SK-N-SH (cell line): ENCODE data around the gene CXorf38. TPM values are rescaled to one million over a fixed set of nuclear protein-coding genes. Genes with fewer than 3 reads are reported as not detected.

Source experiments
- CTCF ChIA-PET: fragments of 300-600, 350-600 bp; formaldehyde crosslinking; extraction: SDS; loops from one replicate; lab custom pipeline; 2021; lab: Yijun Ruan, JAX
- POLR2A ChIA-PET: fragments of 350-600 bp; sonication (Branson Sonifier 250); formaldehyde crosslinking; extraction: SDS; loops from one replicate; lab custom pipeline; 2020; ENCODE audit warnings: antibody characterized with exemption, inconsistent platforms; lab: Yijun Ruan, JAX
- DNase-seq: peaks from one replicate; pipeline ENCODE4 v3.0.0; 2012
- H2AFZ ChIP-seq: fragments of 200-600 bp; sonication (generic); 2 replicates; pipeline ENCODE4 v1.8.1; 2016; ENCODE audit warnings: antibody characterized with exemption, mild to moderate bottlenecking, low read depth
- H3F3A ChIP-seq: fragments of 200-600 bp; sonication (generic); replicated peaks from 2 replicates; pipeline ENCODE3; 2016; ENCODE audit warnings: antibody characterized with exemption, mild to moderate bottlenecking; ENCODE audit not compliant: insufficient read depth
- H3K27ac ChIP-seq, 2 experiments: fragments of 200-500 bp in 1 of 2; fragments of 200-600 bp in 1 of 2; sonication (Bioruptor generic) in 1 of 2; sonication (generic), shearing (Covaris generic) in 1 of 2; 2 replicates each; pipeline versions ENCODE4 v1.5.1 to v1.6.1; 2014 to 2016; ENCODE audit warnings: low read depth in 2 of 2, inconsistent platforms in 1 of 2, low read length in 1 of 2, mild to moderate bottlenecking in 1 of 2, mixed read lengths in 1 of 2
- H3K27me3 ChIP-seq: fragments of 200-600 bp; sonication (generic), shearing (Covaris generic); 2 replicates; pipeline ENCODE4 v1.6.1; 2016; ENCODE audit warnings: mixed run types; ENCODE audit not compliant: insufficient read depth
- H3K36me3 ChIP-seq, 2 experiments: fragments of 200-500 bp in 1 of 2; fragments of 200-600 bp in 1 of 2; sonication (Bioruptor generic) in 1 of 2; sonication (generic) in 1 of 2; replicated peaks in 1 of 2; 2 replicates each; pipeline versions ENCODE3 to v1.5.1; 2014 to 2016; ENCODE audit warnings: low read length in 1 of 2, mild to moderate bottlenecking in 1 of 2; ENCODE audit not compliant: insufficient read depth in 2 of 2, control insufficient read depth in 1 of 2
- H3K4me1 ChIP-seq, 2 experiments: fragments of 200-500 bp in 1 of 2; fragments of 200-600 bp in 1 of 2; sonication (Bioruptor generic) in 1 of 2; sonication (generic), shearing (Covaris generic) in 1 of 2; 2 replicates each; pipeline versions ENCODE4 v1.5.1 to v1.6.1; 2014 to 2016; ENCODE audit warnings: low read depth in 1 of 2, low read length in 1 of 2, mixed run types in 1 of 2; ENCODE audit not compliant: insufficient read depth in 2 of 2, control insufficient read depth in 1 of 2
- H3K4me2 ChIP-seq: fragments of 200-600 bp; sonication (generic), shearing (Covaris generic); 2 replicates; pipeline ENCODE4 v1.6.1; 2017; ENCODE audit warnings: mixed run types
- H3K4me3 ChIP-seq, 2 experiments: fragments of 200-500 bp in 1 of 2; fragments of 200-600 bp in 1 of 2; sonication (Bioruptor generic) in 1 of 2; sonication (generic), shearing (Covaris generic) in 1 of 2; 2 replicates each; pipeline versions ENCODE4 v1.5.1 to v1.8.1; 2014 to 2016; ENCODE audit warnings: low read depth in 2 of 2, inconsistent platforms in 1 of 2, low read length in 1 of 2, mild to moderate bottlenecking in 1 of 2, mixed read lengths in 1 of 2, moderate library complexity in 1 of 2
- H3K79me2 ChIP-seq: fragments of 200-600 bp; sonication (generic); 2 replicates; pipeline ENCODE4 v1.8.1; 2017; ENCODE audit warnings: mild to moderate bottlenecking; ENCODE audit not compliant: insufficient read depth
- H3K9ac ChIP-seq: fragments of 200-600 bp; sonication (generic); 2 replicates; pipeline ENCODE4 v1.6.1; 2017; ENCODE audit warnings: mixed run types
- H3K9me2 ChIP-seq: fragments of 200-600 bp; sonication (generic); 2 replicates; pipeline ENCODE4 v1.6.1; 2017; ENCODE audit warnings: mixed run types
- H3K9me3 ChIP-seq: fragments of 200-600 bp; sonication (generic); 2 replicates; pipeline ENCODE4 v1.6.1; 2017; ENCODE audit warnings: mixed run types, mild to moderate bottlenecking, moderate library complexity
- H4K20me1 ChIP-seq: fragments of 200-600 bp; sonication (generic); 2 replicates; pipeline ENCODE4 v1.6.1; 2017; ENCODE audit warnings: mild to moderate bottlenecking, mixed run types; ENCODE audit not compliant: insufficient read depth
- MAX ChIP-seq: IDR thresholded peaks from 2 replicates; pipeline ENCODE4 v1.4.0; 2012; ENCODE audit warnings: low read depth
- MEF2A ChIP-seq: IDR thresholded peaks from 2 replicates; pipeline ENCODE4 v1.4.0; 2012; ENCODE audit warnings: low read depth, borderline replicate concordance
- POLR2AphosphoS5 ChIP-seq: IDR thresholded peaks from 2 replicates; pipeline ENCODE4 v1.6.1; 2012; ENCODE audit warnings: low read depth, low read length
- RAD21 ChIP-seq: IDR thresholded peaks from 2 replicates; pipeline ENCODE4 v1.6.1; 2012; ENCODE audit warnings: mild to moderate bottlenecking, low read length
- REST ChIP-seq: IDR thresholded peaks from 2 replicates; pipeline ENCODE4 v1.6.1; 2012; ENCODE audit warnings: mild to moderate bottlenecking, low read depth, low read length, moderate library complexity
- RFX5 ChIP-seq: IDR thresholded peaks from 2 replicates; pipeline ENCODE4 v1.6.1; 2012; ENCODE audit warnings: mild to moderate bottlenecking, improper control_type of control experiment, low read length
- RXRA ChIP-seq: IDR thresholded peaks from 2 replicates; pipeline ENCODE4 v1.4.0; 2012; ENCODE audit warnings: low read depth, mild to moderate bottlenecking, borderline replicate concordance
- SIN3A ChIP-seq: IDR thresholded peaks from 2 replicates; pipeline ENCODE4 v1.6.1; 2012; ENCODE audit warnings: low read depth, mild to moderate bottlenecking, low read length, moderate library complexity, borderline replicate concordance
- TAF1 ChIP-seq: IDR thresholded peaks from 2 replicates; pipeline ENCODE4 v1.6.1; 2012; ENCODE audit warnings: low read depth, mild to moderate bottlenecking, low read length, moderate library complexity, borderline replicate concordance
- TCF12 ChIP-seq: IDR thresholded peaks from 2 replicates; pipeline ENCODE4 v1.4.0; 2012
- USF1 ChIP-seq: IDR thresholded peaks from 2 replicates; pipeline ENCODE4 v1.4.0; 2012; ENCODE audit warnings: low read depth, borderline replicate concordance
- USF2 ChIP-seq: fragments of 150-350 bp; IDR thresholded peaks from 2 replicates; pipeline ENCODE4 v1.6.1; 2017; ENCODE audit warnings: antibody characterized with exemption, low read length, low read depth, borderline replicate concordance
- WGBS: methylation state at CpG from one replicate; pipeline ENCODE4 v1.1.6; 2017; ENCODE audit warnings: low lambda C conversion rate; 5-methylcytosine and 5-hydroxymethylcytosine counted together
- polyA plus RNA-seq, 3 experiments: library from polyadenylated mRNA; depleted of rRNA; stranded (reverse); fragments of >200 nt; gene quantifications; 2 replicates each; pipeline ENCODE4 v1.2.3, GENCODE V29; 2012
- TF ChIP-seq, protein P1 (sequence below): fragments of 200-600 bp; sonication (generic); IDR thresholded peaks from 2 replicates; pipeline ENCODE4 v1.6.1; 2017; ENCODE audit warnings: antibody characterized with exemption, mild to moderate bottlenecking, moderate library complexity
- TF ChIP-seq, protein P2 (sequence below): IDR thresholded peaks from 2 replicates; pipeline ENCODE4 v1.4.0; 2012; ENCODE audit warnings: low read depth, borderline replicate concordance

CXorf38 gene
- polyA plus RNA-seq, 1 of the 3 experiments (the other 2 are of a cell fraction): 8.4 TPM

- TF ChIP-seq, protein P1, sequence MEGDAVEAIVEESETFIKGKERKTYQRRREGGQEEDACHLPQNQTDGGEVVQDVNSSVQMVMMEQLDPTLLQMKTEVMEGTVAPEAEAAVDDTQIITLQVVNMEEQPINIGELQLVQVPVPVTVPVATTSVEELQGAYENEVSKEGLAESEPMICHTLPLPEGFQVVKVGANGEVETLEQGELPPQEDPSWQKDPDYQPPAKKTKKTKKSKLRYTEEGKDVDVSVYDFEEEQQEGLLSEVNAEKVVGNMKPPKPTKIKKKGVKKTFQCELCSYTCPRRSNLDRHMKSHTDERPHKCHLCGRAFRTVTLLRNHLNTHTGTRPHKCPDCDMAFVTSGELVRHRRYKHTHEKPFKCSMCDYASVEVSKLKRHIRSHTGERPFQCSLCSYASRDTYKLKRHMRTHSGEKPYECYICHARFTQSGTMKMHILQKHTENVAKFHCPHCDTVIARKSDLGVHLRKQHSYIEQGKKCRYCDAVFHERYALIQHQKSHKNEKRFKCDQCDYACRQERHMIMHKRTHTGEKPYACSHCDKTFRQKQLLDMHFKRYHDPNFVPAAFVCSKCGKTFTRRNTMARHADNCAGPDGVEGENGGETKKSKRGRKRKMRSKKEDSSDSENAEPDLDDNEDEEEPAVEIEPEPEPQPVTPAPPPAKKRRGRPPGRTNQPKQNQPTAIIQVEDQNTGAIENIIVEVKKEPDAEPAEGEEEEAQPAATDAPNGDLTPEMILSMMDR: no peak
- TF ChIP-seq TCF12: no peak
- TF ChIP-seq, protein P2, sequence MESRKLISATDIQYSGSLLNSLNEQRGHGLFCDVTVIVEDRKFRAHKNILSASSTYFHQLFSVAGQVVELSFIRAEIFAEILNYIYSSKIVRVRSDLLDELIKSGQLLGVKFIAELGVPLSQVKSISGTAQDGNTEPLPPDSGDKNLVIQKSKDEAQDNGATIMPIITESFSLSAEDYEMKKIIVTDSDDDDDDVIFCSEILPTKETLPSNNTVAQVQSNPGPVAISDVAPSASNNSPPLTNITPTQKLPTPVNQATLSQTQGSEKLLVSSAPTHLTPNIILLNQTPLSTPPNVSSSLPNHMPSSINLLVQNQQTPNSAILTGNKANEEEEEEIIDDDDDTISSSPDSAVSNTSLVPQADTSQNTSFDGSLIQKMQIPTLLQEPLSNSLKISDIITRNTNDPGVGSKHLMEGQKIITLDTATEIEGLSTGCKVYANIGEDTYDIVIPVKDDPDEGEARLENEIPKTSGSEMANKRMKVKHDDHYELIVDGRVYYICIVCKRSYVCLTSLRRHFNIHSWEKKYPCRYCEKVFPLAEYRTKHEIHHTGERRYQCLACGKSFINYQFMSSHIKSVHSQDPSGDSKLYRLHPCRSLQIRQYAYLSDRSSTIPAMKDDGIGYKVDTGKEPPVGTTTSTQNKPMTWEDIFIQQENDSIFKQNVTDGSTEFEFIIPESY: no peak
- TF ChIP-seq RXRA: no peak
- TF ChIP-seq, all 33 proteins: peak for 0
Measured at GRCh38 chrX:40622479-40623138, 24.8 kb downstream of the CXorf38 start (continued).

- no peak for TF ChIP-seq MEF2A
- no peak for TF ChIP-seq USF1
- TF ChIP-seq RFX5: no peak
- no peak for TF ChIP-seq POLR2AphosphoS5
- TF ChIP-seq TCF12: no peak
- TF ChIP-seq REST: no peak
- no peak for TF ChIP-seq SIN3A
- no peak for TF ChIP-seq USF2
- TF ChIP-seq RAD21: no peak
- TF ChIP-seq, protein P1: no peak
- no peak for TF ChIP-seq MAX
- no peak for TF ChIP-seq TAF1
- DNase-seq: no peak
Measured at GRCh38 chrX:40617566-40617965, 29.8 kb downstream of the CXorf38 start.

More at GRCh38 chrX:40617566-40617965, 29.8 kb downstream of the CXorf38 start:
- H3K4me2 ChIP-seq: no peak overlapping the region
- ChIA-PET POLR2A (no interaction called here), CTCF (interaction anchor here (1.0 to 2.2 kb wide), 3 partner anchors 34 to 636 kb away, joined by 3 to 6 read pairs (median 5); no protein-coding TSS in a partner anchor)
- H3K36me3 ChIP-seq: no peaks in the 10 kb centered on the region
- H3K27me3 ChIP-seq: peaks cover 3% of the 10 kb centered on the region; the same call in 1 of the 2 replicates
- no peak overlapping the region for H3K9ac ChIP-seq
- WGBS: 66% methylated on average over 7 of the region's 7 CpGs
- H3K27ac ChIP-seq: no peak overlapping the region
- H3F3A ChIP-seq: peaks cover 10% of the 10 kb centered on the region
- no peaks in the 10 kb centered on the region for H3K9me3 ChIP-seq
- H3K4me3 ChIP-seq: no peak overlapping the region
- no peaks in the 10 kb centered on the region for H3K4me1 ChIP-seq
- no peaks in the 10 kb centered on the region for H3K9me2 ChIP-seq
- no peaks in the 10 kb centered on the region for H4K20me1 ChIP-seq
- H2AFZ ChIP-seq: no peak overlapping the region
- H3K79me2 ChIP-seq: no peaks in the 10 kb centered on the region
